Adipocyte (in vitro differentiated cells): ENCODE measurements around the gene HENMT1.

ENCODE experiments used
- DNase-seq: peaks from one replicate; pipeline ENCODE4 v3.0.0-alpha.2; 2015; ENCODE audit warnings: low read depth
- H3K27me3 ChIP-seq: replicated peaks from 2 replicates; pipeline ENCODE4 v1.7.0; 2013; ENCODE audit warnings: mild to moderate bottlenecking, low read length, moderate library complexity; ENCODE audit not compliant: control insufficient read depth, insufficient read depth
- H3K36me3 ChIP-seq: 2 replicates; pipeline ENCODE4 v1.7.0; 2013; ENCODE audit warnings: low read length, mild to moderate bottlenecking, moderate library complexity; ENCODE audit not compliant: control insufficient read depth, insufficient read depth, severe bottlenecking
- H3K4me1 ChIP-seq: 2 replicates; pipeline ENCODE4 v1.7.0; 2013; ENCODE audit warnings: mild to moderate bottlenecking, low read length, moderate library complexity; ENCODE audit not compliant: control insufficient read depth, insufficient read depth
- H3K4me3 ChIP-seq: 2 replicates; pipeline ENCODE4 v1.7.0; 2013; ENCODE audit warnings: mild to moderate bottlenecking, low read length, moderate library complexity
- H3K9ac ChIP-seq: 2 replicates; pipeline ENCODE4 v1.7.0; 2013; ENCODE audit warnings: mild to moderate bottlenecking, low read length, moderate library complexity
- H3K9me3 ChIP-seq: 2 replicates; pipeline ENCODE4 v1.7.0; 2013; ENCODE audit warnings: mild to moderate bottlenecking, low read length, moderate library complexity; ENCODE audit not compliant: control insufficient read depth

HENMT1 gene

DNA sequence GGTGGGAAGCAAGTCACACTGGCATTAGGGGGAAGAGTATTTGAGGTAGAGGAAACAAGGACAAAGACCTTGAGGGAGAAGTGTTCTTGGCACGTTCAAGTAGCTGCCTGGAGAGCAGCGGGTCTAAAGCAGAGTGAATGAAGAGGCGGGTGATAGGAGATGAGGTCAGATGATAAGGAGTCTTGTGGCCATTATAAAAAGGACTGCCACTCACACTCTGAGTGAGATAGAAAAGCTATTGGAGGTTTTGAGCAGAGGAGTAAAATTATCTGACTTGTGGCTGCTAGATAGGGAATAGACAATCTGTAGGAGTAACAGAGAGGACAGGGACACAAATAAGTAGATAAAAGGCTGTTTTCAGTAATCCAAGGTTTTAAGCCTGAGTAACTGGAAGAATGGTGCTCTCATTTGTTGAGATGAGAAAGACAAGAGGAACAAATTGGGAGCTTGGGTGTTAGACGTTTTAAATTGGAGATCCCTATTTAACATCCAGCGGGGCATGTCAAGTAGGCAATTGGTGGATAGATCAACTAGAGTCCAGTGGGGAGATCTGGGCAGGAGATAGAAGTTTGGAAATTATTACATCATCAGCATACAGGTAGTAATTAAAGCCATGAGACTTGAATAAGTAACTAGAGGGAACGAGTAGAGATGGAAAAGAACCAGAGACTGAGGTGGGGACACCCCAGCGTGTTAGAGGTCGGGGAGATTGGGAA, 43.7 kb downstream of the HENMT1 start:
- no peak for DNase-seq

DNA sequence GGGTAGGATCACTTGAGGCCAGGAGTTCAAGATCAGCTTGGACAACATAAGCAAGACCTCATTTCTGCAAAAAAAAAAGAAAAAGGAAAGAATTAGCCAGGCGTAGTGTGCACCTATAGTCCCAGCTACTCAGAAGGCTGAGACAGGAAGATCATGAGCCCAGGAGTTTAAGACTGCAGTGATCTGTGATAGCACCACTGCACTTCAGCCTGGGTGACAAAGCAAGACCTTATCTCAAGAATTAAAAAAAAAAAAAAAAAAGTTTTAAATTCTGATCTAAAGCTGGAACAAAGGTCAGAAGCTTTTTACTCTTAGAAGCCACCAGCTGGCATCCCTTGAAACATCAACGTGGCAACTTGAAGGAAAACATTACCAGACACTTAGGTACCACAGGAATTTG, 45.3 kb downstream of the HENMT1 start:
- Histone ChIP-seq H3K4me3 (no peak overlapping the region), H3K27me3 (no peaks in the 10 kb centered on the region), H3K36me3 (peaks cover 4% of the 10 kb centered on the region), H3K4me1 (no peaks in the 10 kb centered on the region), H3K9ac (no peak overlapping the region), H3K9me3 (no peaks in the 10 kb centered on the region)
- no peak for DNase-seq

More for the DNA sequence above, 43.7 kb downstream of the HENMT1 start:
- Histone ChIP-seq H3K36me3 (peaks cover 4% of the 10 kb centered on the region), H3K9ac (no peak overlapping the region), H3K4me3 (no peak overlapping the region), H3K27me3 (no peaks in the 10 kb centered on the region), H3K9me3 (no peaks in the 10 kb centered on the region), H3K4me1 (no peaks in the 10 kb centered on the region)

DNA sequence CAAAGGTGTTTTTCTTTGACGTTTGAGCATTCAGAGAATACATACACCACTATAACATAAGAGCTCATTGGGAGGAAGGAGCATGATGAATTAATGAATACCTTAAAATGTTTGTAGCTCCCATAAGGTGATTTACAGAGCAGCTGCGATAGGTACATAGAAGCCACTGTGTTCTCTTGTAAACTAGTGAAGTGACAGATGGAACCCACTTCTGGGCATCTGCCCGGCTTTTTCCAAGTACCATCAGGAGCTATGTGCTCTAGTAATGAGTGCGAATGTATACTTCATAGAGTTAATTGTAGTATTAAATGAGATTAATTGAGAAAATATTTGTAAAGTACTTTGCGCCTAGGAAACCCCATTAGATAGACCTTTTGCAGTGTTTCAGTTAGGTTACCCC, 48.4 kb downstream of the HENMT1 start:
- Histone ChIP-seq H3K4me1 (peaks cover 11% of the 10 kb centered on the region), H3K9ac (no peak overlapping the region)

DNA sequence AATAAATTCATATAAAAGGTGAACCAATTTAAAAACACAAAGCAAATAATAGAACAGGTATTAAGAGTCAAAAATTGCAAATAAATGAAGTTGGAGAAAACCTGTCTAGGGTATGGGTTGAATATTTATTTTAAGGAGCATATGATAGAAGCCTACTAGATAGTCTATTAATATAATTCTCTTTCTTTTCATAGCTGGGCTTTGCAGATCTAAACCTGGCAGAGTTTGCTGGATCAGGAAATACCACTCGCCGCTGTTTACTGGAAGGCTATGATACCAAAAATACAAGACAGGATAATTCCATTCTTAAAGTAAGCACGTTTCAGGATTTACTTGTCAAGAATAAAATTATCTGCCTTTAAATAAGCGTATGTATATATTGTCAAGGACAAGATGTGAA, 48.9 kb downstream of the HENMT1 start:
- Histone ChIP-seq H3K4me1 (peaks cover 11% of the 10 kb centered on the region), H3K27me3 (no peaks in the 10 kb centered on the region), H3K36me3 (peaks cover 4% of the 10 kb centered on the region), H3K9ac (no peak overlapping the region), H3K4me3 (no peak overlapping the region), H3K9me3 (no peaks in the 10 kb centered on the region)
- DNase-seq: no peak

More for the DNA sequence above, 48.4 kb downstream of the HENMT1 start:
- Histone ChIP-seq H3K4me3 (no peak overlapping the region), H3K36me3 (peaks cover 4% of the 10 kb centered on the region), H3K27me3 (no peaks in the 10 kb centered on the region), H3K9me3 (no peaks in the 10 kb centered on the region)
- DNase-seq: no peak

DNA sequence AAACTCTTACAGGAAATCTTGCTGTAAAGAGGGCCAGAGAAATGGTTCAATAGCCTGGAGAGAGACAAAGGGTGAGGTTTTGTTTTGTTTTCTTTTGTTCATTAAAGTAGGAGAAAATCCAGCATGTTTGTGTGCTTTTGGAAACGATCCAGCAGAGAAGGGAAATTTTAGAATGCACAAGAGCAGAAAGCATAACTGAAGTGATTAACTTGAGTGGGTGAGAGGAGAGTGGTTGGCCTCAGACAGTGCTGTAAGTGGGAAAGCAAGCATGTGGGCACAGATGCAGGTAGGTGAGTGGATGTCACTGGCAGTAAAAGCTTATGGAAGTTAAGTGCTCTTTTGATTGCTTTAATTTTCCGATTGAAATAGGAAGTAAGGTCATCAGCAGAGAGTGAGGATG, 50.8 kb downstream of the HENMT1 start:
- H3K4me1 ChIP-seq: peaks cover 11% of the 10 kb centered on the region
- H3K9me3 ChIP-seq: no peaks in the 10 kb centered on the region
- no peak overlapping the region for H3K4me3 ChIP-seq
- H3K27me3 ChIP-seq: no peaks in the 10 kb centered on the region
- DNase-seq: peak; percentile 37
- peaks cover 4% of the 10 kb centered on the region for H3K36me3 ChIP-seq
- H3K9ac ChIP-seq: no peak overlapping the region

DNA sequence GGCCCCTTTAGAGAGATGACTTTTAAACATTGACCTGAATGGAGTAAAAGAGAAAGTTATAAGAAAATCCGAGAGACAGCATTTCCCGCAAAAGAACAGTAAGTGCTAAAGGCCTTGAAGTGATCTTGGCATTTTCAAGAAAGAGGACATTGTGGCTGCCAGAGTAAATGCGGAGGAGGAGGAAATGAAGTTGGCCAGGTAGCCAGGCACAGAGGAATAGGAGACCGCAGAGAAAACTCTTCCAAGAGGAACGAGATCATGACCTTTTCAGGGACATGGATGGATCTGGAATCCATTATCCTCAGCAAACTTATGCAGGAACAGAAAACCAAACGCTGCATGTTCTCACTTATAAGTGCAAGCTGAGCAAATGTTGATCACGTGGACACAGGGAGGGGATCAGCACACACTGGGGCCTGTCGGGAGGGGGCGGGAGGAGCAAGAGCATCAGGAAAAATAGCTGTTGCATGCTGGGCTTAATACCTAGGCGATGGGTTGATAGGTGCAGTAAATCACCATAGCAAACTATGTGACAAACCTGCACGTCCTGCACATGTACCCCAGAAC, 51.3 kb downstream of the HENMT1 start:
- H3K9me3 ChIP-seq: no peaks in the 10 kb centered on the region
- H3K4me1 ChIP-seq: peaks cover 11% of the 10 kb centered on the region
- no peaks in the 10 kb centered on the region for H3K27me3 ChIP-seq
- H3K36me3 ChIP-seq: peaks cover 4% of the 10 kb centered on the region
- no peak for DNase-seq
- no peak overlapping the region for H3K4me3 ChIP-seq
- no peak overlapping the region for H3K9ac ChIP-seq

DNA sequence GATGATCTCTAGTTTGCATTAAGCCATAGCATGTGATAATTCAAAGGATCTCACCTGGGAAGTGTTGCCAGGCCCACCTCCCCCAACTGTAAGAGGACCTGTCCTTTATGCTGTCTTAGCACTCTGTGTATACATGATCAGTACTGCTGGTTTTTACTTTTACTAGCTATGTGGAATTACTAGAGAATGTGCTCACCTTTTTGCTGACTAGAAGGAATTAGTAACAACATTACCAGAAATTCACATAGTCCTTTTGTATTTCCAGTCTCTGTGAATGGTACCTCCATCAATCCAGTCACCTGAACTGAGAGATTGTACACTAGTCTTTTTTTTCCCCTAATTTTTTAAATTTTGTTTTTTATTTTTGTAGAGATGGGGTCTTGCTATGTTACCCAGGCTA, 54.4 kb downstream of the HENMT1 start:
- Histone ChIP-seq H3K9me3 (no peaks in the 10 kb centered on the region), H3K36me3 (no peaks in the 10 kb centered on the region), H3K4me3 (no peak overlapping the region), H3K27me3 (no peaks in the 10 kb centered on the region), H3K9ac (no peak overlapping the region), H3K4me1 (peaks cover 11% of the 10 kb centered on the region)
- DNase-seq: no peak

DNA sequence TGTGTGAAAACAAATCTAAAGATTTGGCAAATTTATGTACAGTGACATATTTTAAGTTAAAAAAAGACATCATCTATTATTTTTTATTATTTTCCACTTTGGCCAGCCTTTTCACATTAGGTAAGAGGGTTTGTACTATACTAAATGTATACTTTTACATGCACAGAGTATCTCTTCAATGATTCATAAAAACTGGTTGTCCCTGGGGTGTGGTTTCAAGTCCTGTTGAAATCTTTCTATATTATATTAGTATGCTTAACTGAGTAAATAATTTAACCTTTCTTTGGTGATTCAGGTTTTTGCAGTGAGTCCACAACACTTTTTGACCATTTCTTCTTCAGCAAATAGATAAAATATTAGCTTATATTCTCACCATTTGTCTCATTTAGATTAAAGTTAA, 55.3 kb downstream of the HENMT1 start:
- DNase-seq: no peak
- Histone ChIP-seq H3K4me1 (peaks cover 11% of the 10 kb centered on the region), H3K4me3 (no peak overlapping the region), H3K9ac (no peak overlapping the region), H3K27me3 (no peaks in the 10 kb centered on the region), H3K9me3 (no peaks in the 10 kb centered on the region), H3K36me3 (no peaks in the 10 kb centered on the region)

DNA sequence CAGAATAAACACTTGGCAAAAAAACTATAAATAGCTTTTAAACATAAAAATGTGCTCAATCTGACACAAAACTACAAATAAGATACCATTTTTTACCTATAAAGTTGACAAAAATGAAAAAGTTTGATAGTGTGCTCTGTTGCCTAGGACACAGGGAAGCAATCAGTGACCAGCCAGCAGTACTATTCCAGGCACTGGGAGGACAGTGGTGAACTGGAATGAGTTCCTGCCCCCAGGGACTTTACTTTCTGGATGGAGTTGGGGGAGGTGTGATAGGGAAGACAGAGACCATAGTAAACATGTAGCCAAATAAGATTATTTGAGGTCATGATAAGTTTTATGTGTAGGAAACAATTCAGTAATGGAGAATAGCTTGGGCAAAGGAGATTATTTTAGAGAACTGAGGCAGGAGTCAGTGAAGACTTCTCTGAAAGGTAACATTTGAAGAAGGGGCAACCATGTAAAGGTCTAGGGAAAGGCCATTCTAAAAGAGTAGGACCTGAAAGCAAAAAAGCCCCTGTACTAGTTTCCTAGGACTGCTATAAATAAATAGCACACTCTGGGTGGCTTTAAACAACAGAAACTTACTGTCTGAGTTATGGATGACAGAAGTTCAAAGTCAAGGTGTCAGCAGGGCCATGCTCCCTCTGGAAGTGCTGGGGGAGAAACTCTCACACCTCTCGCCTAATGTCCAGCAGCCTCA, 59.0 kb downstream of the HENMT1 start:
- no peak for DNase-seq
- no peaks in the 10 kb centered on the region for H3K36me3 ChIP-seq

DNA sequence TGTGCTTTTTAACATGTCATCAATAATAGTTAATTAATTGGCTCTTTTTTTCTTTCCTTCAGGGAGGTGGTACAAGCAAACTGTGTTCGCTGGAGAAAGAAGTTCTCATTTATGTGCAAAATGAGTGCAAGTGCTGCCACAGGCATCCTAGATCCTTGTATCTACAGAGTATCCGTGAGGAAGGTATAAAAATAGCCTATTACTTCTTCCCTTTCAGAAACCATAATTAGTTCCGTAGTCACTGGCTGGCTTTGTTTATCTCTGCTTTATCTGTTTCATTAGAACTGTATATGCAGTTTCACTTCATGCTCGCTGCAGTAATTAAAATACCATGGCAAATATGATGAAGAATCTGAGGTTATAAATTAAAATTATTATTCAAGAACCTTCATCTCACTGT, 60.4 kb downstream of the HENMT1 start:
- Histone ChIP-seq H3K4me1 (peaks cover 5% of the 10 kb centered on the region), H3K9ac (no peak overlapping the region), H3K36me3 (no peaks in the 10 kb centered on the region), H3K9me3 (no peaks in the 10 kb centered on the region), H3K4me3 (no peak overlapping the region), H3K27me3 (no peaks in the 10 kb centered on the region)
- no peak for DNase-seq

More for the DNA sequence above, 59.0 kb downstream of the HENMT1 start:
- H3K27me3 ChIP-seq: no peaks in the 10 kb centered on the region
- H3K4me3 ChIP-seq: no peak overlapping the region
- no peak overlapping the region for H3K9ac ChIP-seq
- H3K9me3 ChIP-seq: no peaks in the 10 kb centered on the region
- no peaks in the 10 kb centered on the region for H3K4me1 ChIP-seq

DNA sequence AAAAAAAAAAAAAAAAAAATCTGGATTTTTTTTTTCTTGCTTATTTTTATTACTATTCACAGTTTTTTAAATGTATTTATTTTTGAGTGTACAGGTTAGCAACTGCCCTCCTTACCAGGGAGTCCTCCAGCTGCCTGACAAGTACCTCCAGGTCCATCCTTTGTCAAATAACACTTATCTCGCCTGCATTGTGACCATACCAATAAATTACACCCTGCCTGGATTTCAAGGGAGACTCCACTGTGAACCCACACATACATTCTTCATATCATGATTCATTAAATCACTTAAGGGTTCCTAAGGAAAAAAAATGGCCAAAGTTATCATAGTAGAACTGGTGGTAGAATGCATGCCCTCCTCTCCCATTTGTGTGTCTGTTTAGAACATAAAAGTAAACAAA, 62.6 kb downstream of the HENMT1 start:
- peaks cover 5% of the 10 kb centered on the region for H3K4me1 ChIP-seq
- H3K27me3 ChIP-seq: no peaks in the 10 kb centered on the region
- H3K4me3 ChIP-seq: no peak overlapping the region
- DNase-seq: no peak
- H3K36me3 ChIP-seq: no peaks in the 10 kb centered on the region
- no peaks in the 10 kb centered on the region for H3K9me3 ChIP-seq
- H3K9ac ChIP-seq: no peak overlapping the region
